IPS-18c (cell line): ENCODE results near the gene DAG1.

Source experiments
- H3K4me3 ChIP-seq: 2 replicates; pipeline ENCODE4 v1.7.0; 2013; ENCODE audit warnings: low read depth, mild to moderate bottlenecking, low read length, moderate library complexity; ENCODE audit not compliant: insufficient read depth
- H3K9me3 ChIP-seq: one replicate; pipeline ENCODE4 v1.6.1; 2013; ENCODE audit warnings: mild to moderate bottlenecking, low read length, moderate library complexity; ENCODE audit not compliant: control insufficient read depth, insufficient read depth

Gene DAG1

GRCh38 chr3:49500732-49501609 lies 30.9 kb downstream of the DAG1 start:
- Histone ChIP-seq H3K9me3 (no peaks in the 10 kb centered on the region), H3K4me3 (no peak overlapping the region)

- H3K4me3 ChIP-seq, result no peak overlapping the region
- H3K9me3 ChIP-seq, result no peaks in the 10 kb centered on the region
These were observed 31.8 kb downstream of the DAG1 start for GRCh38 chr3:49501842-49502241.

DNA sequence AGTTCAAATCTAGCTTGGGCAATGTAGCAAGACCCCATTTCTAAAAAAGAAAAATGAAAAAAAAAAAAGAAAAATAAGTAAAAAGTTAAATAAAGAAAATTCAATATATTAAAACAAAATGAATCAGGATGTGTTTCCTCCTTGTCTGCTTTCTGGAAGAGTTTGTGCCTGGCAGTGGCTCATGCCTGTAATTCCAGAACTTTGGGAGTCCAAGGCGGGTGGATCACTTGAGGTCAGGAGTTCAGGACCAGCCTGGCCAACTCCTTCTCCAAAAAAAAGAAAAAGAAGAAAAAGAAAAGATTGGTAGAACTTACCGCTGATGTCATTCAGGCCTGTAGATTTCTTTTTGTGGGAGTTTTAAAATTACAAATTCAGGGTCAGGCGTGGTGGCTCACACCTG lies 36.8 kb downstream of the DAG1 start:
- Histone ChIP-seq H3K9me3 (no peaks in the 10 kb centered on the region), H3K4me3 (no peak overlapping the region)

GRCh38 chr3:49509028-49509561 lies 39.0 kb downstream of the DAG1 start:
- H3K9me3 ChIP-seq, result no peaks in the 10 kb centered on the region

DNA sequence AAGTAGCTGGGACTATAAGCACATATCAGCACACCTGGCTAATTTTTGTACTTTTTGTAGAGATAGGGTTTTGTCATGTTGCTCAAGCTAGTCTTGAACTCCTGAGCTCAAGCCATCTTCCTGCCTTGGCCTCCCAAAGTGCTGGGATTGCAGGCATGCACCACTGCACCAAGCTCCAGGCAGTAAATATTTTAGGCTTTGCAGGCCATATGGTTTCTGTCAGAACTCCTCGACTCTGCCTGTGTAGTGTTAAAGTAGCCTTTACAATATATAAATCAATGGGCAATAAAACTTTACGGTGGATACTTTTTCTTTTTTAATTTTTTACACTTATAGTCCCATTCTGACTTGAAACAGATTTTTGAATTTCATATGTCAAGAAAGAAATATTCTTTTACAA lies 41.6 kb downstream of the DAG1 start:
- H3K9me3 ChIP-seq, result no peaks in the 10 kb centered on the region
- H3K4me3 ChIP-seq, result no peak overlapping the region

More at GRCh38 chr3:49509028-49509561, 39.0 kb downstream of the DAG1 start:
- no peak overlapping the region for H3K4me3 ChIP-seq

- no peak overlapping the region for H3K4me3 ChIP-seq
- H3K9me3 ChIP-seq, result no peaks in the 10 kb centered on the region
These were observed 42.8 kb downstream of the DAG1 start for GRCh38 chr3:49512781-49513355.

DNA sequence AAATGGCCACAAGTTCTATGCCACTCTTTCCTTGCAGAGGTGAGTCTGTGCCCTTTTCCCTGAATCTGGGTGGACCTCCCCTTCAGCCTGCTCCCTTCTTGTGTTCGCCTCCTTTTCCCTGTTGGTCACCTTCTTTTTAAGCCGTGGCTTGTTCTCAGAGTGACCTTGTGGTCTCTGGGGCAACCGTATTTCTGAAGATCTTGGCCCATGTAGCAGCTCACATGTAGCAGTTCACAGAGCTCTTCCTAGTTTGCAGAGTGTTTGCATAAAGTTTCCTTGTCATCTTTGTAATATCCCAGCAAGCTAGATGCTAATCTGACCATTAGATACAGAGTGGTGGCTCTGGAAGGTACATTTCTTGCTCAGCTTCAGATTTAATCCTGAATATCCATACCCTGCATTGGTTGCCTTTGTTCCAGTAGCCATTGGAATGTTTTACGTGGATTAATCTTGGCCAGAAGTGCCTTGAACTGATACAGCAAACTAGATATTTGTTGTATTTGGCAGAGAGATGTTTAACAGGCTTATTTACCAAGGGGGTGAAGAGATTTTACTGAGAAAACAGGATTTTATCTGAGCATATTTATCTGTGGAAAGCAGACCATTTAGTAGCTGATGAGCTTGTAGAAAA lies 43.5 kb downstream of the DAG1 start:
- H3K9me3 ChIP-seq, result no peaks in the 10 kb centered on the region

DNA sequence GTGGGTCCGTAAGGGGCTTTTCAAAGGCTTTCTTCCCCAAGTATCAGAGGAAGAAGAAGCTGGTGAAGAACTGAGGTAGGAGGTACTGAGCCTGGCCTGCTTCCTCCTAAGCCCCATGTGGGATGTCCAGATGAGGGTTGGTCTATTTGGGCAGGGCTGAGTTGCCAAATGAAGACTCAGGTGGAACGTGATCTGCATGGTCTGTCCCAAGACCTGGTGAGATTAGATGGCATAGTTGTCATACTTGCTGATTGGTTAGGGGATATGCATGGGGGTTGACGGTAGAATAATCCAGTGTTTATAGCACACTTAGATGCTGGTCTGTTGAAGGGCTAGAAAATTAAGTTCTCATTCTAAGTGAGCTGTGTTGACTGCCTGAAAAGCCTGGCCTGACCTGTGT lies 47.9 kb downstream of the DAG1 start:
- no peak overlapping the region for H3K4me3 ChIP-seq
- peaks cover 2% of the 10 kb centered on the region for H3K9me3 ChIP-seq

More for the DNA sequence above, 43.5 kb downstream of the DAG1 start:
- no peak overlapping the region for H3K4me3 ChIP-seq

DNA sequence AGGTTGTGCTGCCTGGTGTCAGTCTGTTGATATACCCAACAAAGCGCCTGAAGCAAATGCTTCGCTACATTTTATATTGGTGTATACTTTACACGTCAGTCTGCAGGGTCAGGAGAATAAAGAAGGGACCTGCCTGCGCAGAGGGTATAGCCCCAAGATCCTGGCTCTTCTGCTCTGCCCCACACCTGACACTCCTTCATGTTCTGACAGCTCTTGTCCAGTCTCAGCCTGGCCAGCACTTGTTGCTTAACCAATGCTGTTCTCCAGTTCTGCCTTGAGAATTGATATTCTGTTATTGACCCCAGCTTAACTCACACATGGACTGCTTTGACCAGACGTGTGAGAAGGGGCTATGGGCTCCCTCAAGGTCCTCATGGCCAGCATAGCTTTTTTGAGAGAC lies 48.4 kb downstream of the DAG1 start:
- Histone ChIP-seq H3K4me3 (no peak overlapping the region), H3K9me3 (peaks cover 2% of the 10 kb centered on the region)

DNA sequence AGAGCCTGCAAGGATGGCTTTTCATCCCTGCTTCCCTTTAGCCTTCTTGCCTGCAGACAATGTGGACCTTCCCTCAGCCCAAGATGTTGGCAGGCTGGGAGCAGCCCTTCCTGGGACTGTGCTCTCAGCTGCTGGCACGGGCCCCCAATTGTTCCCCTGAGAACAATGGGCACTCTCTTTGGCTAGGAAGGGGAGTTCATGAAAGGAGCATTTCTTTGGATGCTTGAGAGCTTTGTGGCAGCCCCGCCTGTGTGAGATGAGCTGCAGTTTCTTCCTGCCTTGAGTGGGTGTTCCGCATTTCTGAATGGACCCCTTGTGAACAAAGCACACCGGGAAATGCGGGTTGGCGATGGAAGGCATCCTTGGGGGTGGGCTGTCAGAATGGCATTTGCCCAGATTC lies 49.2 kb downstream of the DAG1 start:
- Histone ChIP-seq H3K9me3 (peaks cover 2% of the 10 kb centered on the region), H3K4me3 (no peak overlapping the region)

DNA sequence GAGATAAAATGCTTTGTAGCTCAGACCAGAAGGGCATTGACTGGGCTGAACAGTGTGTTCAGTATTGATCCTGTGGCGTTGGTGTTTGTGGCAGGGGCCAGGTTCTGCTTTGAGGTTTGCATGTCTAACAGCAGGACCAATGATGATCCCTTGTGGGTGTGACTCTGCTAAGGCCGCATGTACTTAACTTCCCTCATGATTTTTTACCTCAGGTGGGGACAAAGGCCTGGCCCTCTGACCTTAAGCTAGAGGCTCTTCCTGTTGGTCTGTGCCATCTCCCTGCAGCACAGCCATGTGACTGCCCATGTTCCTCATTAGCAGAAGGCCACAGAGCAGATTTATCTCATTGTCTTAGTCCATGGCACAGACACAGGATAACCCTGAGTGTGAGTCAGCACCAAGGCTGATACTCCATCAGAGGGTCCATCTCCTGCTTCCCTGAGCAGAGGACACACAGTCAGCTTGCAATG lies 49.9 kb downstream of the DAG1 start:
- H3K9me3 ChIP-seq, result peaks cover 2% of the 10 kb centered on the region

GRCh38 chr3:49523756-49524747 lies 54.0 kb downstream of the DAG1 start:
- H3K4me3 ChIP-seq, result no peak overlapping the region
- H3K9me3 ChIP-seq, result peaks cover 2% of the 10 kb centered on the region

More for the DNA sequence above, 49.9 kb downstream of the DAG1 start:
- no peak overlapping the region for H3K4me3 ChIP-seq

GRCh38 chr3:49529567-49529966 lies 59.5 kb downstream of the DAG1 start:
- no peaks in the 10 kb centered on the region for H3K9me3 ChIP-seq

DNA sequence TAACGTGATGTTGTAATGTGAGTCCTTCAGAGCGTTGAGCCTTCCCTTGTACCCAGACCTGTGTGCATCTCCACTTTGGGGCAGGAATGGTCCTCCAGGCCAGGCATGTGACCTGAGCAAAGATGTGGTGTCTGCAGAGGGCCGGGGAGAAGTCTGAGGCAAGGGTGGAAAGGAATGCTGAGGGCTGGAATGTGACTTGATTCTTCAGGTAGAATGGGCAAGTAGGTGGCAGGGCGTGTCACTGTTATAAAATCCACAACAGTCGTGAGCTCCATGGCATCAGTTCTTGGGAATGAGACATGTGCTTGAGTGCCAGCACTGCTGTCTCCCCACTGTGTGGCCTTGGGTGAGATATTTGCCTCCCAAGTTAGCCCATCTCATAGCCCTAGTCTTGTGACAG lies 60.2 kb downstream of the DAG1 start:
- Histone ChIP-seq H3K9me3 (no peaks in the 10 kb centered on the region), H3K4me3 (no peak overlapping the region)

More at GRCh38 chr3:49529567-49529966, 59.5 kb downstream of the DAG1 start:
- H3K4me3 ChIP-seq, result no peak overlapping the region

- Histone ChIP-seq H3K4me3 (no peak overlapping the region), H3K9me3 (no peaks in the 10 kb centered on the region)
These were observed 60.6 kb downstream of the DAG1 start for GRCh38 chr3:49530701-49531100.

GRCh38 chr3:49531218-49531617 lies 61.2 kb downstream of the DAG1 start:
- H3K4me3 ChIP-seq, result no peak overlapping the region
- no peaks in the 10 kb centered on the region for H3K9me3 ChIP-seq

- no peaks in the 10 kb centered on the region for H3K9me3 ChIP-seq
- H3K4me3 ChIP-seq, result no peak overlapping the region
These were observed 61.6 kb downstream of the DAG1 start for GRCh38 chr3:49531715-49532114.
